ENCODE results near the gene MATCAP1. TPM values are rescaled to one million over a fixed set of nuclear protein-coding genes. Genes with fewer than 3 reads are reported as not detected.
A peak's percentile ranks its signal among the peaks of the same experiment; 100 is the strongest.

Gene MATCAP1
- total and polyA plus RNA-seq, 2 experiments from 2014 or later = 3.8 to 6.4 TPM

DNA sequence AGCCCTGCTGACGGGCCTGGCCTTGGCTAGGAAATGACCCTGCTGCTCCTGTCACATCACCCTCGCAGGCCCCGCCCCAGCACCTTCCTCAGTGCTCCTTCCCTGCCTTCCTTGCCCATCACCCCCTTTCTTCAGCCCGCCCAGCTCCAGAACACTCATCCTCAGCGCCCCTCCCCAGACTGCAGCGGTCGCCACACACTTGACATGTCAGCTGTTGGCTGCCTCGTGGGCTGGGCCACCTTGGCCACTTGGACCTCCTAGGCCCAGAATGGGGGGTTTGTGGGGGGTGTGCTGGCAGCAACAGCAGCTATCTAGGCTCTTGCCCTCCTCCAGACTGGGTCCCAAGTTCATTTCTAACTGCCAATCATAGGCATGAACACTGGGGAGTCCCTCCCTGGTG is 25.8 kb upstream of the MATCAP1 start:
- WGBS, 2 experiments (ENCODE audit: low coverage in 1 of 2, low lambda C conversion rate in 2 of 2, missing lambda C conversion rate in 2 of 2) = 89 to 91% methylated on average over 7 to 8 of the region's 8 CpGs
- Histone ChIP-seq H3K79me2 (ENCODE audit: insufficient read depth) (no peaks in the 10 kb centered on the region), H3K36me3 (ENCODE audit: low read depth) (no peaks in the 10 kb centered on the region), H4K20me1 (ENCODE audit: insufficient read depth) (no peaks in the 10 kb centered on the region), H3K4me3 (no peak overlapping the region), H3K4me1 (ENCODE audit: insufficient read depth) (peaks cover 12% of the 10 kb centered on the region), H3K27ac (no peak overlapping the region), H2AFZ (no peak overlapping the region), H3K9me3 (ENCODE audit: low read depth) (no peaks in the 10 kb centered on the region), H3K4me2 (ENCODE audit: unreplicated experiment) (no peak overlapping the region), H3K9me2 (ENCODE audit: insufficient read depth) (no peaks in the 10 kb centered on the region), H3F3A (ENCODE audit: insufficient read depth) (no peaks in the 10 kb centered on the region), H3K27me3 (replicated peaks; ENCODE audit: insufficient read depth) (no peaks in the 10 kb centered on the region), H3K9ac (no peak overlapping the region)
- TF ChIP-seq EZH2phosphoT487 (IDR thresholded peaks at IDR 0.05; ENCODE audit: insufficient read depth, low read depth) (no peak), EZH2 (IDR thresholded peaks at IDR 0.05; ENCODE audit: insufficient read depth, poor library complexity, severe bottlenecking) (no peak)
- in situ Hi-C loops (cut with MboI) = no loop called here
- DNase-seq = no peak

DNA sequence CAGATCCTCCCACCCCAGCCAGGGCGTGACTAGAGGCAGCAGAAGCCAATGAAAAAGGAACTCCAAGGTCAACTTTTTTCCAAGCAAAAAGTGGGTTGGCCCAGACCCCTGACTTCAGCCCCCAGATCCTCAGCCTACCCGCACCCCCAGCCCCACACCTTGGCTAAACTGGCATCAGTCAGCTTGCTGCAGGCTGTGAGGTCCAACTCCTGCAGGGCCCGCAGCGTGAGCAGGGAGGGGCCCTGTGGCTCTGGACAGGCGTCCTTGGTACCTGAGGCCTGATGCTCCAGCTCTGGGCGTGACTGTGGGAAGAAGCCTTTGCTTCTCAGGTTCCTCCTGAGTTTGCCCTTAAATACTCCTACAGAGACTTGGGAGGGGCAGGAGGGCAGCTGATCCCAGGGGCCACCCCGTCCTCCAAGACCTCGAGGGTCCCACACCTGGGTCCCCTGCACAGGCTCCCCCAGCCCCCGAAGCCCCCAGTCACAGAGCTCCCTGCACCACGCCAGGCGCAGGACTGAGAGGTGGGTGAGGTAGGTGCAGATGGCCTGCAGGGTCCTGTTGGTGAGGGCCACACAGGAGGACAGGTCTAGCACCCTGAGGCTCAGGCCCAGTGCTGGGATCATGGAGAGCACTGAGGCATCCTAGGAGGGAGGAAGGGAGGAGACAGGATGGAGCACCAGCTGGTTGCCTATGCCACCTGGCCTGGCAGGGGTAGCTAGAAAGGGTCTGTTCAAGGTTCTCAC is 24.6 kb upstream of the MATCAP1 start:
- Histone ChIP-seq H3K9ac (no peak overlapping the region), H3K4me1 (ENCODE audit: insufficient read depth) (peaks cover 12% of the 10 kb centered on the region), H3K36me3 (ENCODE audit: low read depth) (no peaks in the 10 kb centered on the region), H3K9me3 (ENCODE audit: low read depth) (no peaks in the 10 kb centered on the region), H3K79me2 (ENCODE audit: insufficient read depth) (no peaks in the 10 kb centered on the region), H2AFZ (no peak overlapping the region), H4K20me1 (ENCODE audit: insufficient read depth) (no peaks in the 10 kb centered on the region), H3K4me3 (no peak overlapping the region), H3F3A (ENCODE audit: insufficient read depth) (no peaks in the 10 kb centered on the region), H3K27ac (no peak overlapping the region), H3K9me2 (ENCODE audit: insufficient read depth) (no peaks in the 10 kb centered on the region), H3K4me2 (ENCODE audit: unreplicated experiment) (no peak overlapping the region), H3K27me3 (replicated peaks; ENCODE audit: insufficient read depth) (no peaks in the 10 kb centered on the region)
- no peak for TF ChIP-seq EZH2phosphoT487 (IDR thresholded peaks at IDR 0.05; ENCODE audit: insufficient read depth, low read depth)
- no peak for TF ChIP-seq EZH2 (IDR thresholded peaks at IDR 0.05; ENCODE audit: insufficient read depth, poor library complexity, severe bottlenecking)
- WGBS, 2 experiments (ENCODE audit: low coverage in 1 of 2, low lambda C conversion rate in 2 of 2, missing lambda C conversion rate in 2 of 2) = 95 to 98% methylated on average over 8 to 11 of the region's 11 CpGs
- in situ Hi-C loops (cut with MboI) = no loop called here
- DNase-seq = no peak

DNA sequence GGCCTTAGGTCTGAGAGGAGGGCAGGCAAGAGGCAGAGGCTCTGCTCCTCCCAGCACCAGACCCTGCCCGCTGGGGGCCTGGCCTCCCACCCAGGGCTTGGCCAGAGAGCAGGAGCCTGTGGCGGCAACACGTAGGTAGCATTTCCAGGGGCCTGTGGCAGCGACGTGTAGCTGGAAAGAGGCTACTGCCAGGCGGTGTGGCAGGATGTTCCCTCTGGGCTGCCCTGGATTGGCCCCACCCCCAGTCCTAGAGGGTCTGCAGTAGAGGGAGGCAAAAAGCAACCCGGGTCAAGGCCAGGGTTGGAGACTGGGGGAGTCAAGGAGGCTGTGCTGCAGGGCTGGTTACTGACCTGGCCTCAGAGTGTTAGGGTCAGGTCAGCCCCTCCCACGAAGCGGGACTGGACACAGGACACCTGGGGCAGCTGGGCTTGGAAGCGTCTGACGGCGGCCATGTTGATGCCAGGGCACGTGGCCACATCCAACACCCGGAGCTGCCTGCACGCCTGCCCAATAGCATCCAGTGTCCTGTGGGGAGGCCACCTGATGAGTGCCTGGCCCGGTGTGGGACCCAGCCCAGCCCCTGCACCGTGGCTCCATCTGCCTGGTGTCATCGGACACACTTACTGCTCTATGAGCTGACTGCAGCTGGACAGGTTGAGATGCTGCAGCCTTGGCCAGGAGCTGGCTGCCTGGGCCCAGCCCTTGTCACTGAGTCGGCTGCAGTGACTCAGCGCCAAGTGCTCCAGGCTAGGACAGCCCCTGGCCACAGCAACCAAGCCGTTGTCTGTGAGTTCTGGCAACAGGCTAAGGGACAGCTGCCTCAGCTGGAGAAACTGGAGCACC is 23.7 kb upstream of the MATCAP1 start:
- Histone ChIP-seq H3K27ac (no peak overlapping the region), H3K4me2 (ENCODE audit: unreplicated experiment) (no peak overlapping the region), H3K27me3 (replicated peaks; ENCODE audit: insufficient read depth) (no peaks in the 10 kb centered on the region), H3F3A (ENCODE audit: insufficient read depth) (no peaks in the 10 kb centered on the region), H2AFZ (no peak overlapping the region), H3K79me2 (ENCODE audit: insufficient read depth) (no peaks in the 10 kb centered on the region), H3K36me3 (ENCODE audit: low read depth) (no peaks in the 10 kb centered on the region), H3K9ac (no peak overlapping the region), H3K4me1 (ENCODE audit: insufficient read depth) (peaks cover 12% of the 10 kb centered on the region), H3K9me2 (ENCODE audit: insufficient read depth) (no peaks in the 10 kb centered on the region), H4K20me1 (ENCODE audit: insufficient read depth) (no peaks in the 10 kb centered on the region), H3K4me3 (no peak overlapping the region), H3K9me3 (ENCODE audit: low read depth) (no peaks in the 10 kb centered on the region)
- no peak for TF ChIP-seq EZH2phosphoT487 (IDR thresholded peaks at IDR 0.05; ENCODE audit: insufficient read depth, low read depth)
- no peak for TF ChIP-seq EZH2 (IDR thresholded peaks at IDR 0.05; ENCODE audit: insufficient read depth, poor library complexity, severe bottlenecking)
- DNase-seq = peak; percentile 83
- WGBS, 2 experiments (ENCODE audit: low coverage in 1 of 2, low lambda C conversion rate in 2 of 2, missing lambda C conversion rate in 2 of 2) = 75 to 76% methylated on average over 21 of the region's 21 CpGs
- in situ Hi-C loops (cut with MboI) = no loop called here

DNA sequence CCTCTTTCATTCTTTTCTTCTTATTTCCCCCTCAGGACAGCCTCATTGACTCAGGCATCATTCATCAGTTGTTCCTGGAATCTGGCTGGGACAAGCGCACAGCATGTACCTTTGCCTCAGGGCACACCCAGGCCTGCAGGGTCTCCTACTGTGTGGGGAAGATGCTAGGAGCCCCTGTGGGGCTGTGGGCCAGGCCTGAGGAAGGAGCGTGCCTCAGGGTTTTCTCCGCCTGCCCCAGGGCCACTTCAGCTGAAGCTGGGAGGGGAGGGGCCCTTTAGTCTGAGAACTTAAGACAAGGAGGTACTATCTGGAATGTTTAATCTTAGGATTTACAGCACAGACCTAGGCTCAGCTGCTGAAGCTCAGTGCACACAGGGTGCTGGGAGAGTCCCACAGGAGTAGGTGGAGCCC is 23.1 kb upstream of the MATCAP1 start:
- Histone ChIP-seq H3K27me3 (replicated peaks; ENCODE audit: insufficient read depth) (no peaks in the 10 kb centered on the region), H3K36me3 (ENCODE audit: low read depth) (no peaks in the 10 kb centered on the region), H3K4me1 (ENCODE audit: insufficient read depth) (peaks cover 12% of the 10 kb centered on the region), H3K27ac (no peak overlapping the region), H3K4me3 (no peak overlapping the region), H3K9me3 (ENCODE audit: low read depth) (no peaks in the 10 kb centered on the region), H2AFZ (no peak overlapping the region), H3F3A (ENCODE audit: insufficient read depth) (no peaks in the 10 kb centered on the region), H3K9ac (no peak overlapping the region), H4K20me1 (ENCODE audit: insufficient read depth) (no peaks in the 10 kb centered on the region), H3K9me2 (ENCODE audit: insufficient read depth) (no peaks in the 10 kb centered on the region), H3K79me2 (ENCODE audit: insufficient read depth) (no peaks in the 10 kb centered on the region), H3K4me2 (ENCODE audit: unreplicated experiment) (no peak overlapping the region)
- 91 to 95% methylated on average over 3 of the region's 3 CpGs for WGBS, 2 experiments (ENCODE audit: low coverage in 1 of 2, low lambda C conversion rate in 2 of 2, missing lambda C conversion rate in 2 of 2)
- in situ Hi-C loops (cut with MboI) = no loop called here
- no peak for DNase-seq
- TF ChIP-seq EZH2 (IDR thresholded peaks at IDR 0.05; ENCODE audit: insufficient read depth, poor library complexity, severe bottlenecking) = no peak
- TF ChIP-seq EZH2phosphoT487 (IDR thresholded peaks at IDR 0.05; ENCODE audit: insufficient read depth, low read depth) = no peak

All from GM23248 (cell line).